Activated B cell treated with CpG ODN at 0.5 μM for 24 hours (primary cell): Measurements from ENCODE around the gene SDE2. TPM values are rescaled to one million over a fixed set of nuclear protein-coding genes. Genes with fewer than 3 reads are reported as not detected.

Source experiments
- ATAC-seq: fragments of 200-7000 bp; cut with Tn5 transposase; one replicate; pipeline ENCODE4 v1.10.0; 2021; ENCODE audit warnings: low read depth, mild to moderate bottlenecking, moderate library complexity
- CTCF ChIA-PET: fragments of 350-600 bp; sonication (Branson Sonifier 250); formaldehyde crosslinking; loops from one replicate; lab custom pipeline; 2021; ENCODE audit warnings: antibody characterized with exemption; lab: Charles Lee
- POLR2A ChIA-PET: fragments of 350-600 bp; sonication (Branson Sonifier 250); formaldehyde crosslinking; loops from one replicate; lab custom pipeline; 2021; ENCODE audit warnings: antibody characterized with exemption; lab: Charles Lee
- DNase-seq: peaks from one replicate; pipeline ENCODE4 v3.0.0; 2022
- H3K27ac Mint-ChIP-seq: one replicate; pipeline ENCODE4 v1.8.0; 2020; ENCODE audit warnings: mixed read lengths
- H3K27me3 Mint-ChIP-seq: one replicate; pipeline ENCODE4 v1.8.0; 2021; ENCODE audit warnings: mixed read lengths
- H3K36me3 Mint-ChIP-seq: one replicate; pipeline ENCODE4 v1.8.0; 2021; ENCODE audit warnings: low read depth, mixed read lengths
- H3K4me1 Mint-ChIP-seq: one replicate; pipeline ENCODE4 v1.8.0; 2021; ENCODE audit warnings: mixed read lengths
- H3K4me3 Mint-ChIP-seq: one replicate; pipeline ENCODE4 v1.8.0; 2020; ENCODE audit warnings: mild to moderate bottlenecking, mixed read lengths
- H3K9me3 Mint-ChIP-seq: one replicate; pipeline ENCODE4 v1.8.0; 2020; ENCODE audit warnings: mixed read lengths
- intact Hi-C: fragments of 100-400 bp; cut with micrococcal nuclease; formaldehyde crosslinking; loops from one replicate; pipeline ENCODE4 v1.15.1; 2024
- total RNA-seq: library from RNA; stranded (reverse); gene quantifications from 2 replicates; pipeline ENCODE4 v1.2.3, GENCODE V29; 2022
- TF ChIP-seq, protein P1 (sequence below): fragments of 200-600 bp; IDR thresholded peaks from one replicate; pipeline ENCODE4 v1.8.0; 2022; ENCODE audit warnings: antibody characterized with exemption, mild to moderate bottlenecking

Gene SDE2
- total RNA-seq, 1 donor from 2014 or later: 21.8 TPM

GRCh38 chr1:226026833-226027232, 27.7 kb upstream of the SDE2 start:
- Mint-ChIP-seq H3K27ac (peak overlapping the region; percentile 30), H3K27me3 (no peaks in the 10 kb centered on the region), H3K4me1 (peaks cover 37% of the 10 kb centered on the region), H3K36me3 (no peaks in the 10 kb centered on the region), H3K9me3 (no peaks in the 10 kb centered on the region), H3K4me3 (no peak overlapping the region)
- TF ChIP-seq, protein P1, sequence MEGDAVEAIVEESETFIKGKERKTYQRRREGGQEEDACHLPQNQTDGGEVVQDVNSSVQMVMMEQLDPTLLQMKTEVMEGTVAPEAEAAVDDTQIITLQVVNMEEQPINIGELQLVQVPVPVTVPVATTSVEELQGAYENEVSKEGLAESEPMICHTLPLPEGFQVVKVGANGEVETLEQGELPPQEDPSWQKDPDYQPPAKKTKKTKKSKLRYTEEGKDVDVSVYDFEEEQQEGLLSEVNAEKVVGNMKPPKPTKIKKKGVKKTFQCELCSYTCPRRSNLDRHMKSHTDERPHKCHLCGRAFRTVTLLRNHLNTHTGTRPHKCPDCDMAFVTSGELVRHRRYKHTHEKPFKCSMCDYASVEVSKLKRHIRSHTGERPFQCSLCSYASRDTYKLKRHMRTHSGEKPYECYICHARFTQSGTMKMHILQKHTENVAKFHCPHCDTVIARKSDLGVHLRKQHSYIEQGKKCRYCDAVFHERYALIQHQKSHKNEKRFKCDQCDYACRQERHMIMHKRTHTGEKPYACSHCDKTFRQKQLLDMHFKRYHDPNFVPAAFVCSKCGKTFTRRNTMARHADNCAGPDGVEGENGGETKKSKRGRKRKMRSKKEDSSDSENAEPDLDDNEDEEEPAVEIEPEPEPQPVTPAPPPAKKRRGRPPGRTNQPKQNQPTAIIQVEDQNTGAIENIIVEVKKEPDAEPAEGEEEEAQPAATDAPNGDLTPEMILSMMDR: no peak
- intact Hi-C loops: loop anchor here (10.0 kb wide), 1 partner anchor 1842 kb away; the partner anchor contains the start of gene DEGS1
- ChIA-PET CTCF (no interaction called here), POLR2A (interaction anchor here (4.3 to 5.0 kb wide), 3 partner anchors 23 to 35 kb away, joined by 53 to 139 read pairs (median 102); partner anchors contain the start of genes H3-3A and SDE2)
- DNase-seq: no peak
- ATAC-seq: no peak

DNA sequence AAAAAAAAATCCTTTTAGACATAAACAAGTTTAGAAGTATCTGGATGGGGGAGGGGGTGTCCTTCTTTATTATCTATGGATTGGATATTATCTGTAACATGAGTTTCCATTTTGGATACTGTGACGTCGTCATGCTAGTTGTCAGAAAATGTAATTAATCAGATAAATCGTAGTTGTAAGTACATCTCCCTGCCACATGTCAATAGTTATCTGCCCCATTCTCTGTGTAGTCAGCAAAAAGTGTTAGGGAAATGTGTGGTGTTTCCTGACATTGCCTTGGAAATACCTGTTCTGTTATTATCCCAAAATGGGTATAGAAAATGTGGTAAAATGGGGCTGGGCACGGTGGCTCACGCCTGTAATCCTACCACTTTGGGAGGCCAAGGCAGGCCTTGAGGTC, 24.6 kb upstream of the SDE2 start:
- POLR2A ChIA-PET: interaction anchor here (0.7 to 0.8 kb wide), 2 partner anchors 19 to 34 kb away, joined by 3 to 4 read pairs; no protein-coding TSS in a partner anchor
- TF ChIP-seq, protein P1: no peak
- H3K27me3 Mint-ChIP-seq: no peaks in the 10 kb centered on the region

GRCh38 chr1:226021801-226022200, 22.7 kb upstream of the SDE2 start:
- no peak overlapping the region for H3K27ac Mint-ChIP-seq
- no peaks in the 10 kb centered on the region for H3K4me1 Mint-ChIP-seq
- no peaks in the 10 kb centered on the region for H3K36me3 Mint-ChIP-seq
- TF ChIP-seq, protein P1: no peak
- DNase-seq (no peak), ATAC-seq (no peak)
- H3K4me3 Mint-ChIP-seq: no peak overlapping the region
- POLR2A ChIA-PET: interaction anchor here (0.6 to 1.2 kb wide), 4 partner anchors 8 to 66 kb away, joined by 4 to 5 read pairs (median 4); partner anchors contain the start of gene SDE2
- intact Hi-C loops: loop anchor here (10.0 kb wide), 1 partner anchor 1837 kb away; the partner anchor contains the start of gene DEGS1
- no peaks in the 10 kb centered on the region for H3K27me3 Mint-ChIP-seq
- H3K9me3 Mint-ChIP-seq: no peaks in the 10 kb centered on the region
- CTCF ChIA-PET: no interaction called here

More for the DNA sequence above, 24.6 kb upstream of the SDE2 start:
- H3K4me1 Mint-ChIP-seq: peaks cover 12% of the 10 kb centered on the region
- intact Hi-C loops: loop anchor here (10.0 kb wide), 1 partner anchor 1839 kb away; the partner anchor contains the start of gene DEGS1
- H3K9me3 Mint-ChIP-seq: no peaks in the 10 kb centered on the region
- ATAC-seq: no peak
- H3K27ac Mint-ChIP-seq: no peak overlapping the region
- H3K36me3 Mint-ChIP-seq: no peaks in the 10 kb centered on the region
- CTCF ChIA-PET: no interaction called here
- H3K4me3 Mint-ChIP-seq: no peak overlapping the region
- no peak for DNase-seq

DNA sequence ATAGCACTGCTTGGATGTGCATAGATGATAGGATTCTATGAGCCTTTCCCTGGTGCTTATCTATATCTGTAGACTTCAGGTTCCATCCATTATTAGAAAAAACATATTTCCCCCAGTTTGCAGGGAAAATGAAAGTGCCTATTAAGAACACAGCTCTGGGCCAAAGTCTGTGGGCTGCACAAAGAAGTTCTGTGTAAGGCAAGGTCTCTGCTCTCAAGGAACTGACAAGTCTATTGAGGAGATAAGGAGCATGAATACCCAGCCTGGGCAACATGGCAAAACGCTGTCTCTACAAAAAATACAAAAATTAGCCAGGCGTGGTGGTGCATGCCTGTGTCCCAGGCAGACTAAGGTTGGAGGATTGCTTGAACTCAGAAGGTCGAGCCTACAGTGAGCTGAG, 22.3 kb upstream of the SDE2 start:
- no peaks in the 10 kb centered on the region for H3K4me1 Mint-ChIP-seq
- ATAC-seq: no peak
- TF ChIP-seq, protein P1: no peak

GRCh38 chr1:226019572-226019971, 20.4 kb upstream of the SDE2 start:
- CTCF ChIA-PET: no interaction called here
- peaks cover 4% of the 10 kb centered on the region for H3K4me1 Mint-ChIP-seq
- POLR2A ChIA-PET: interaction anchor here (0.8 to 1.1 kb wide), 2 partner anchors 10 to 20 kb away, joined by 3 to 4 read pairs; partner anchors contain the start of gene SDE2

More for the DNA sequence above, 22.3 kb upstream of the SDE2 start:
- no peaks in the 10 kb centered on the region for H3K36me3 Mint-ChIP-seq
- ChIA-PET POLR2A (interaction anchor here (0.7 to 0.8 kb wide), 2 partner anchors 9 to 22 kb away, joined by 4 to 5 read pairs; partner anchors contain the start of gene SDE2), CTCF (no interaction called here)
- no peaks in the 10 kb centered on the region for H3K27me3 Mint-ChIP-seq
- intact Hi-C loops: loop anchor here (10.0 kb wide), 1 partner anchor 1837 kb away; the partner anchor contains the start of gene DEGS1
- no peak for DNase-seq
- H3K27ac Mint-ChIP-seq: no peak overlapping the region
- H3K4me3 Mint-ChIP-seq: no peak overlapping the region
- no peaks in the 10 kb centered on the region for H3K9me3 Mint-ChIP-seq

More at GRCh38 chr1:226019572-226019971, 20.4 kb upstream of the SDE2 start:
- ATAC-seq: no peak
- Mint-ChIP-seq H3K4me3 (no peak overlapping the region), H3K36me3 (no peaks in the 10 kb centered on the region), H3K27me3 (no peaks in the 10 kb centered on the region), H3K9me3 (no peaks in the 10 kb centered on the region), H3K27ac (no peak overlapping the region)
- intact Hi-C loops: loop anchor here (2.0 kb wide), 1 partner anchor 15 kb away; no protein-coding TSS in a partner anchor
- DNase-seq: no peak
- TF ChIP-seq, protein P1: no peak
